ENCODE data around the gene KLC1.

DNA sequence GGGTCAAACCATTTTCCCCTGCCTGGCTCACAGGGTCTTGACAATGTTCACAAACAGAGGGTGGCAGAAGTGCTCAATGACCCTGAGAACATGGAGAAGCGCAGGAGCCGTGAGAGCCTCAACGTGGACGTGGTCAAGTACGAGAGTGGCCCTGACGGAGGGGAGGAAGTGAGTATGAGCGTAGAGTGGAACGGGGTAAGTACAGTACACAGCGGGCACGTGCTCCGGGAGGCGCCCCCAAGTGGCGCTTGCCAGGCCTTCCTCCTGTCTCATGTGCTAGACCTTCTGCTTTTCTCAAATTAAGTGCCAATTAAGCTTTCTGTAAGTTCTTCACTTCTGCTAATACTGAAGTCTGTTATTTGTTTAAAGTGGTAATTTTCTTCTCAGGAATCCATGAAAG is 50.3 kb downstream of the KLC1 start:
- TF ChIP-seq, protein P1, sequence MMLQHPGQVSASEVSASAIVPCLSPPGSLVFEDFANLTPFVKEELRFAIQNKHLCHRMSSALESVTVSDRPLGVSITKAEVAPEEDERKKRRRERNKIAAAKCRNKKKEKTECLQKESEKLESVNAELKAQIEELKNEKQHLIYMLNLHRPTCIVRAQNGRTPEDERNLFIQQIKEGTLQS (IDR thresholded peaks at IDR 0.05) = no peak
- TF ChIP-seq, protein P2, sequence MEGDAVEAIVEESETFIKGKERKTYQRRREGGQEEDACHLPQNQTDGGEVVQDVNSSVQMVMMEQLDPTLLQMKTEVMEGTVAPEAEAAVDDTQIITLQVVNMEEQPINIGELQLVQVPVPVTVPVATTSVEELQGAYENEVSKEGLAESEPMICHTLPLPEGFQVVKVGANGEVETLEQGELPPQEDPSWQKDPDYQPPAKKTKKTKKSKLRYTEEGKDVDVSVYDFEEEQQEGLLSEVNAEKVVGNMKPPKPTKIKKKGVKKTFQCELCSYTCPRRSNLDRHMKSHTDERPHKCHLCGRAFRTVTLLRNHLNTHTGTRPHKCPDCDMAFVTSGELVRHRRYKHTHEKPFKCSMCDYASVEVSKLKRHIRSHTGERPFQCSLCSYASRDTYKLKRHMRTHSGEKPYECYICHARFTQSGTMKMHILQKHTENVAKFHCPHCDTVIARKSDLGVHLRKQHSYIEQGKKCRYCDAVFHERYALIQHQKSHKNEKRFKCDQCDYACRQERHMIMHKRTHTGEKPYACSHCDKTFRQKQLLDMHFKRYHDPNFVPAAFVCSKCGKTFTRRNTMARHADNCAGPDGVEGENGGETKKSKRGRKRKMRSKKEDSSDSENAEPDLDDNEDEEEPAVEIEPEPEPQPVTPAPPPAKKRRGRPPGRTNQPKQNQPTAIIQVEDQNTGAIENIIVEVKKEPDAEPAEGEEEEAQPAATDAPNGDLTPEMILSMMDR (IDR thresholded peaks at IDR 0.05 in 2 of 3, conservative IDR thresholded peaks at IDR 0.05 in 1 of 3; ENCODE audit: borderline replicate concordance in 1 of 3, insufficient read depth in 1 of 3, low read depth in 2 of 3, low read length in 2 of 3) = peak; percentile 31 to 64 (median 54); a peak in 5 of 6 replicates
- TF ChIP-seq POLR2A (IDR thresholded peaks at IDR 0.05; ENCODE audit: borderline replicate concordance, extremely low read depth, insufficient read depth, insufficient read length) (no peak), YY1 (IDR thresholded peaks at IDR 0.05; ENCODE audit: extremely low read depth, insufficient replicate concordance, low read depth, low read length) (no peak), EZH2 (IDR thresholded peaks at IDR 0.05) (no peak), CBX3 (IDR thresholded peaks at IDR 0.05; ENCODE audit: low read depth) (no peak), SP1 (IDR thresholded peaks at IDR 0.05; ENCODE audit: low read depth) (no peak), CEBPB (IDR thresholded peaks at IDR 0.05; ENCODE audit: low read depth) (no peak), JUND (IDR thresholded peaks at IDR 0.05) (no peak), RAD21 (IDR thresholded peaks at IDR 0.05; ENCODE audit: low read depth) (peak; percentile 47), TCF7L2 (IDR thresholded peaks at IDR 0.05; ENCODE audit: borderline replicate concordance, extremely low read depth, insufficient read depth, insufficient read length) (no peak), POLR2AphosphoS5 (IDR thresholded peaks at IDR 0.05; ENCODE audit: low read depth, low read length) (no peak)

All from HCT116 (cell line).